ENCODE results near the gene GHR.

The GHR gene

GRCh38 chr5:42515504-42515903 lies 92.3 kb downstream of the GHR start:
- POLR2A ChIA-PET, result no interaction called here
- no peaks in the 10 kb centered on the region for H3K36me3 ChIP-seq (ENCODE audit: control insufficient read depth in 4 of 4, insufficient read depth in 4 of 4, low read length in 3 of 4)
- WGBS (ENCODE audit: insufficient coverage), result 100% methylated on average over 1 of the region's 3 CpGs

DNA sequence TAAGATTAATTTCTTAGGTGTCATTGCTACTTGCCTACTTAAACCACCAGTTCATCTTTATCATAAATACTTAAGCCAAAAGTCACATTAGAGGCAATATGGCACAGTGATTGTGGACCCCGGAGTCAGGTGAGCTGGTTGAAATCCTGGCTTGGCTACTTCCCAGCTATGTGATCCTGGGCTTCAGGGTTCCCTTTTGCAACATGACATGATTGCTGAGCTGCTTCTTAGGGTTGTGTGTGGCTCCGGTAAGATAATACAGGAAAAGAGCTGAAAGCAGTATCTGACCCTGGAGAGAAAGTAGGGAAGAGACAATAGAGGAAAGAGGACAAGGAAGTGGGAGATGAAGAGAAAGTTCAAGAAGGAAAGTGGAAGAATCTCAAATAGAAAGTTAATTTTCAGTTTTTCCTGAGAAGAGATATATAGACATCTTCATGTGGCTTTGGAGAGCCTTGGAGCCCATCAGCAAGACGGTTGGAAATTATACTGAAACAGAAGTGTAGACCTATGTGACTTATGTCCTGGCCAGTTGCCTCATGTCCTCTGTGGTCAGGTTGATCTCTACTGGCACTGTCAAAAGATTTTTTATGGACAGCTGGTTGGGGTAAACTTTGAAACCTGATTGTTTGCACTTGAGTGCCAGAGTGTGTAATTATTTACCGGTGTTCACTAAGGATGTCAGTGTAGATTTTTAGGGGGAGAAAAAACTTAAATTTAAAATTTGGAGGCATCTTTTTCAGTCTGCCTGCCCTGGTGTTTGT lies 93.2 kb downstream of the GHR start:
- no peak overlapping the region for H3K4me3 ChIP-seq (ENCODE audit: control insufficient read depth in 1 of 7, extremely low read depth in 1 of 7, insufficient read depth in 4 of 7, low read depth in 2 of 7, low read length in 6 of 7)
- ChIA-PET POLR2A (no interaction called here), CTCF (interaction anchor here (0.8 to 4.6 kb wide), 2 partner anchors 10 to 140 kb away, joined by 3 to 30 read pairs; no protein-coding TSS in a partner anchor)
- H3K9me3 ChIP-seq (ENCODE audit: control extremely low read depth in 1 of 5, control insufficient read depth in 4 of 5, insufficient read depth in 2 of 5, low read depth in 1 of 5, low read length in 4 of 5), result no peaks in the 10 kb centered on the region
- no peak overlapping the region for H3K27ac ChIP-seq (ENCODE audit: insufficient read depth in 1 of 2, low read depth in 1 of 2, low read length in 2 of 2, poor library complexity in 1 of 2, severe bottlenecking in 2 of 2)
- no peak for DNase-seq
- H3K4me1 ChIP-seq (ENCODE audit: control extremely low read depth in 1 of 4, control insufficient read depth in 4 of 4, insufficient read depth in 4 of 4, low read length in 3 of 4), result no peaks in the 10 kb centered on the region
- H3K27me3 ChIP-seq (replicated peaks in 2 of 5; ENCODE audit: control insufficient read depth in 4 of 5, insufficient read depth in 5 of 5, low read length in 4 of 5), result peaks cover 0 to 2% (median 0%) of the 10 kb centered on the region in 5 experiments
- H3K36me3 ChIP-seq (ENCODE audit: control insufficient read depth in 4 of 4, insufficient read depth in 4 of 4, low read length in 3 of 4), result no peaks in the 10 kb centered on the region
- WGBS (ENCODE audit: insufficient coverage), result 100% methylated on average over 3 of the region's 4 CpGs

More at GRCh38 chr5:42515504-42515903, 92.3 kb downstream of the GHR start:
- Histone ChIP-seq H3K9me3 (ENCODE audit: control extremely low read depth in 1 of 5, control insufficient read depth in 4 of 5, insufficient read depth in 2 of 5, low read depth in 1 of 5, low read length in 4 of 5) (no peaks in the 10 kb centered on the region), H3K27me3 (replicated peaks in 2 of 5; ENCODE audit: control insufficient read depth in 4 of 5, insufficient read depth in 5 of 5, low read length in 4 of 5) (peaks cover 0 to 2% (median 0%) of the 10 kb centered on the region in 5 experiments), H3K27ac (ENCODE audit: insufficient read depth in 1 of 2, low read depth in 1 of 2, low read length in 2 of 2, poor library complexity in 1 of 2, severe bottlenecking in 2 of 2) (no peak overlapping the region), H3K4me3 (ENCODE audit: control insufficient read depth in 1 of 7, extremely low read depth in 1 of 7, insufficient read depth in 4 of 7, low read depth in 2 of 7, low read length in 6 of 7) (no peak overlapping the region), H3K4me1 (ENCODE audit: control extremely low read depth in 1 of 4, control insufficient read depth in 4 of 4, insufficient read depth in 4 of 4, low read length in 3 of 4) (no peaks in the 10 kb centered on the region)
- CTCF ChIA-PET, result interaction anchor here (0.6 to 4.6 kb wide), 7 partner anchors 20 to 395 kb away, joined by 3 to 30 read pairs (median 3); no protein-coding TSS in a partner anchor
- DNase-seq, result no peak

DNA sequence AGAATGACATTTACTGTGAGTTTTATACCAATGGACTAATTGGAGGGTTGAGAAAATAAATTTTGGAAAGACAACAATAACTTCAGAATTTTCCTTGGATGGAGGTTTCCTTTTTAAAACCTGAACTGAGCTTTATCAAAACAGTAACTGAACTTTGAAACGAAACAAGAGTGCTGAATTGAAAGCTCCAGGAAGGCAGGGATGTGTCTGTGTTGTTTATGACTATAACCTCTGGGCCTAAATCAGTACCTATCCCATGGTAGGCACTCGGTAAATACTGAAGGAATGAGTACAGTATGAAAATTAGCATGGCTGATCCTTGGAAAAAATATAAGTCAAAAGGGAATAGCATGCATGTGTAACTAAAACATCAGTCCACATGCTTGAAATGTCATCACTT lies 93.9 kb downstream of the GHR start:
- Histone ChIP-seq H3K4me1 (ENCODE audit: control extremely low read depth in 1 of 4, control insufficient read depth in 4 of 4, insufficient read depth in 4 of 4, low read length in 3 of 4) (no peaks in the 10 kb centered on the region), H3K27ac (ENCODE audit: insufficient read depth in 1 of 2, low read depth in 1 of 2, low read length in 2 of 2, poor library complexity in 1 of 2, severe bottlenecking in 2 of 2) (no peak overlapping the region), H3K27me3 (replicated peaks in 2 of 5; ENCODE audit: control insufficient read depth in 4 of 5, insufficient read depth in 5 of 5, low read length in 4 of 5) (peaks cover 0 to 2% (median 0%) of the 10 kb centered on the region in 5 experiments), H3K36me3 (ENCODE audit: control insufficient read depth in 4 of 4, insufficient read depth in 4 of 4, low read length in 3 of 4) (no peaks in the 10 kb centered on the region), H3K4me3 (ENCODE audit: control insufficient read depth in 1 of 7, extremely low read depth in 1 of 7, insufficient read depth in 4 of 7, low read depth in 2 of 7, low read length in 6 of 7) (no peak overlapping the region), H3K9me3 (ENCODE audit: control extremely low read depth in 1 of 5, control insufficient read depth in 4 of 5, insufficient read depth in 2 of 5, low read depth in 1 of 5, low read length in 4 of 5) (no peaks in the 10 kb centered on the region)
- ChIA-PET POLR2A (no interaction called here), CTCF (interaction anchor here (0.8 to 4.6 kb wide), 2 partner anchors 9 to 140 kb away, joined by 3 to 30 read pairs; no protein-coding TSS in a partner anchor)
- WGBS (ENCODE audit: insufficient coverage), result 100% methylated on average over 1 of the region's 2 CpGs
- DNase-seq, result no peak

DNA sequence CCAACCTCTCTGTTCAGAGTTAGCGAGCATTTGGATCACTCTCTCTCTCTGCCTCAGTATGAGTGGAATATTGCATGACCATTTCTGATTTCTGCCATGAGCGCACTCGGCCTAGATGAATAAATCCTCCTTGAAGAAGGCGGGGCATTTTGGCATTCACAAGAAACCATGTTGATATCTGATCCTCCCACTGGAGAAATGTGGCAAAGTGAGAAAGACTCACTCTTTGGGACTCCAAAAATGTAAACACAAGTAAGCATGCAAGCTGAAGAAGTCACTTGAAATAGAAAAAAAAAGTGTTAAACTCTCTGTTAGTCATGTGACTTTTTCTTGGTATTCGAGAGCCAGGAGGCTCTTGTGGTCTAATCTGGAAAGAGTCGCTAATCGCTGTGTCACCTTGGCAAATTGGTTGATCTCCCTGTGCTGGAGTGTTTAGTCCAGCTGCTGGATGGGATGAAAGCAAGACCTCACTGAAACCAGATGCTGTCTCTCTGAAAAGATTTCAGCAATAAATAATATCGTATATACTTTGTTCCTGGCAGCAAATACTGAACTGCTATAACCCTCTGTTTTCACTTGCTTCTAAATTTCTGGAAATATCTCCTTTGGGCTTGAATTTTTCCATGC lies 95.5 kb downstream of the GHR start:
- peaks cover 0 to 2% (median 0%) of the 10 kb centered on the region in 5 experiments for H3K27me3 ChIP-seq (replicated peaks in 2 of 5; ENCODE audit: control insufficient read depth in 4 of 5, insufficient read depth in 5 of 5, low read length in 4 of 5)
- WGBS (ENCODE audit: insufficient coverage), result 78% methylated on average over 7 of the region's 8 CpGs

DNA sequence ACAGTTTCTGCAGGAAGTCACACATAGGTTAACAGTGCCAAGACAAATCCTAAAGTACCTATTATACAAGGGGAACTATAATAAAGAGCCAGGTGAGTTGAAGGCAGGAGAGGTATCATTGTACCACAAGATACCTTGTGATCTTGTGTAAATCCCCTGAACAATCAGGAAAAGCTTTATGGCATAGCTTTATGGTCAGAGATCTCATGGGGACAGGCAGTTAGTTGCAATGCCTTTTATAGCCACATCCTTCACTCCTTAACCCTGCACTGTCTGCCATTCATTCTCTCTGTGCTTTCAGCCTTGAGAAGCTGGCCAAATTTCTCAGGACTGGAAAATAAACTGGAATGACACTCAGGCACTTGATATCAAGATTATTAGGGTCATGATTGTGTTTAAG lies 97.0 kb downstream of the GHR start:
- Histone ChIP-seq H3K4me3 (ENCODE audit: control insufficient read depth in 1 of 7, extremely low read depth in 1 of 7, insufficient read depth in 4 of 7, low read depth in 2 of 7, low read length in 6 of 7) (no peak overlapping the region), H3K9me3 (ENCODE audit: control extremely low read depth in 1 of 5, control insufficient read depth in 4 of 5, insufficient read depth in 2 of 5, low read depth in 1 of 5, low read length in 4 of 5) (no peaks in the 10 kb centered on the region), H3K27ac (ENCODE audit: insufficient read depth in 1 of 2, low read depth in 1 of 2, low read length in 2 of 2, poor library complexity in 1 of 2, severe bottlenecking in 2 of 2) (no peak overlapping the region), H3K27me3 (replicated peaks in 2 of 5; ENCODE audit: control insufficient read depth in 4 of 5, insufficient read depth in 5 of 5, low read length in 4 of 5) (peaks cover 0 to 2% (median 0%) of the 10 kb centered on the region in 5 experiments), H3K4me1 (ENCODE audit: control extremely low read depth in 1 of 4, control insufficient read depth in 4 of 4, insufficient read depth in 4 of 4, low read length in 3 of 4) (no peaks in the 10 kb centered on the region), H3K36me3 (ENCODE audit: control insufficient read depth in 4 of 4, insufficient read depth in 4 of 4, low read length in 3 of 4) (no peaks in the 10 kb centered on the region)
- POLR2A ChIA-PET, result no interaction called here
- no peak for DNase-seq
- CTCF ChIA-PET, result interaction anchor here (1.0 kb wide), 1 partner anchor 138 kb away, joined by 3 read pairs; no protein-coding TSS in a partner anchor

More for the DNA sequence above, 95.5 kb downstream of the GHR start:
- H3K9me3 ChIP-seq (ENCODE audit: control extremely low read depth in 1 of 5, control insufficient read depth in 4 of 5, insufficient read depth in 2 of 5, low read depth in 1 of 5, low read length in 4 of 5), result no peaks in the 10 kb centered on the region
- CTCF ChIA-PET, result interaction anchor here (1.0 kb wide), 1 partner anchor 10 kb away, joined by 3 read pairs; no protein-coding TSS in a partner anchor
- H3K27ac ChIP-seq (ENCODE audit: insufficient read depth in 1 of 2, low read depth in 1 of 2, low read length in 2 of 2, poor library complexity in 1 of 2, severe bottlenecking in 2 of 2), result no peak overlapping the region
- H3K4me1 ChIP-seq (ENCODE audit: control extremely low read depth in 1 of 4, control insufficient read depth in 4 of 4, insufficient read depth in 4 of 4, low read length in 3 of 4), result no peaks in the 10 kb centered on the region
- POLR2A ChIA-PET, result no interaction called here
- peak in 2 of 3 donors; percentile 6 to 12 for DNase-seq
- no peak overlapping the region for H3K4me3 ChIP-seq (ENCODE audit: control insufficient read depth in 1 of 7, extremely low read depth in 1 of 7, insufficient read depth in 4 of 7, low read depth in 2 of 7, low read length in 6 of 7)
- no peaks in the 10 kb centered on the region for H3K36me3 ChIP-seq (ENCODE audit: control insufficient read depth in 4 of 4, insufficient read depth in 4 of 4, low read length in 3 of 4)

GRCh38 chr5:42520957-42521356 lies 97.7 kb downstream of the GHR start:
- H3K9me3 ChIP-seq (ENCODE audit: control extremely low read depth in 1 of 5, control insufficient read depth in 4 of 5, insufficient read depth in 2 of 5, low read depth in 1 of 5, low read length in 4 of 5), result no peaks in the 10 kb centered on the region
- WGBS (ENCODE audit: insufficient coverage), result 100% methylated on average over 4 of the region's 4 CpGs
- H3K4me1 ChIP-seq (ENCODE audit: control extremely low read depth in 1 of 4, control insufficient read depth in 4 of 4, insufficient read depth in 4 of 4, low read length in 3 of 4), result no peaks in the 10 kb centered on the region
- H3K27ac ChIP-seq (ENCODE audit: insufficient read depth in 1 of 2, low read depth in 1 of 2, low read length in 2 of 2, poor library complexity in 1 of 2, severe bottlenecking in 2 of 2), result no peak overlapping the region
- no peaks in the 10 kb centered on the region for H3K36me3 ChIP-seq (ENCODE audit: control insufficient read depth in 4 of 4, insufficient read depth in 4 of 4, low read length in 3 of 4)
- ChIA-PET CTCF (no interaction called here), POLR2A (no interaction called here)
- no peak for DNase-seq
- no peak overlapping the region for H3K4me3 ChIP-seq (ENCODE audit: control insufficient read depth in 1 of 7, extremely low read depth in 1 of 7, insufficient read depth in 4 of 7, low read depth in 2 of 7, low read length in 6 of 7)
- H3K27me3 ChIP-seq (replicated peaks in 2 of 5; ENCODE audit: control insufficient read depth in 4 of 5, insufficient read depth in 5 of 5, low read length in 4 of 5), result peaks cover 0 to 2% (median 0%) of the 10 kb centered on the region in 5 experiments

GRCh38 chr5:42521406-42521805 lies 98.2 kb downstream of the GHR start:
- Histone ChIP-seq H3K9me3 (ENCODE audit: control extremely low read depth in 1 of 5, control insufficient read depth in 4 of 5, insufficient read depth in 2 of 5, low read depth in 1 of 5, low read length in 4 of 5) (no peaks in the 10 kb centered on the region), H3K4me1 (ENCODE audit: control extremely low read depth in 1 of 4, control insufficient read depth in 4 of 4, insufficient read depth in 4 of 4, low read length in 3 of 4) (no peaks in the 10 kb centered on the region), H3K4me3 (ENCODE audit: control insufficient read depth in 1 of 7, extremely low read depth in 1 of 7, insufficient read depth in 4 of 7, low read depth in 2 of 7, low read length in 6 of 7) (no peak overlapping the region), H3K27me3 (replicated peaks in 2 of 5; ENCODE audit: control insufficient read depth in 4 of 5, insufficient read depth in 5 of 5, low read length in 4 of 5) (peaks cover 0 to 2% (median 0%) of the 10 kb centered on the region in 5 experiments), H3K36me3 (ENCODE audit: control insufficient read depth in 4 of 4, insufficient read depth in 4 of 4, low read length in 3 of 4) (no peaks in the 10 kb centered on the region), H3K27ac (ENCODE audit: insufficient read depth in 1 of 2, low read depth in 1 of 2, low read length in 2 of 2, poor library complexity in 1 of 2, severe bottlenecking in 2 of 2) (no peak overlapping the region)
- ChIA-PET POLR2A (no interaction called here), CTCF (no interaction called here)
- WGBS (ENCODE audit: insufficient coverage), result 95% methylated on average over 2 of the region's 2 CpGs
- DNase-seq, result no peak
